Smooth muscle cell (in vitro differentiated cells): ENCODE measurements around the gene CEACAM21. TPM values are rescaled to one million over a fixed set of nuclear protein-coding genes. Genes with fewer than 3 reads are reported as not detected.

Source experiments
- DNase-seq: peaks from one replicate; lab custom pipeline; 2025; ENCODE audit not compliant: unreplicated experiment; lab: John Stamatoyannopoulos, UW
- H2AFZ ChIP-seq: fragments of 200-600 bp; sonication (generic); 2 replicates; pipeline ENCODE4 v1.6.0; 2016; ENCODE audit warnings: antibody characterized with exemption, low read depth, mild to moderate bottlenecking
- H3F3A ChIP-seq: fragments of 200-600 bp; sonication (generic); 2 replicates; pipeline ENCODE4 v1.6.0; 2017; ENCODE audit warnings: antibody characterized with exemption, low read depth
- H3K27ac ChIP-seq: fragments of 200-600 bp; sonication (generic); 2 replicates; pipeline ENCODE4 v1.5.1; 2016; ENCODE audit warnings: low read depth, mild to moderate bottlenecking
- H3K27me3 ChIP-seq: fragments of 200-600 bp; sonication (generic); 2 replicates; pipeline ENCODE4 v1.6.1; 2016; ENCODE audit warnings: low read depth, mild to moderate bottlenecking
- H3K36me3 ChIP-seq: fragments of 200-600 bp; sonication (generic); 2 replicates; pipeline ENCODE4 v1.5.1; 2016; ENCODE audit warnings: low read depth
- H3K4me1 ChIP-seq: fragments of 200-600 bp; sonication (generic); 2 replicates; pipeline ENCODE4 v1.5.1; 2016; ENCODE audit warnings: low read depth
- H3K4me2 ChIP-seq: fragments of 200-600 bp; sonication (generic); 2 replicates; pipeline ENCODE4 v1.6.0; 2016; ENCODE audit warnings: mild to moderate bottlenecking
- H3K4me3 ChIP-seq: fragments of 200-600 bp; sonication (generic); 2 replicates; pipeline ENCODE4 v1.5.1; 2016; ENCODE audit warnings: mild to moderate bottlenecking
- H3K79me2 ChIP-seq: fragments of 200-600 bp; sonication (generic); 2 replicates; pipeline ENCODE4 v1.6.0; 2016; ENCODE audit warnings: low read depth, mild to moderate bottlenecking
- H3K9ac ChIP-seq: fragments of 200-600 bp; sonication (generic); 2 replicates; pipeline ENCODE4 v1.6.0; 2016; ENCODE audit warnings: low read depth
- H3K9me3 ChIP-seq: fragments of 200-600 bp; sonication (generic); replicated peaks from 2 replicates; pipeline ENCODE4 v1.5.1; 2016; ENCODE audit warnings: low read depth
- H4K20me1 ChIP-seq: fragments of 200-600 bp; sonication (generic); 2 replicates; pipeline ENCODE4 v1.6.0; 2016; ENCODE audit warnings: low read depth
- CTCF ChIP-seq: fragments of 200-600 bp; sonication (generic); IDR thresholded peaks from 2 replicates; pipeline ENCODE4 v1.5.1; 2017; ENCODE audit warnings: borderline replicate concordance, mild to moderate bottlenecking, antibody characterized with exemption; ENCODE audit not compliant: insufficient read depth, poor library complexity, severe bottlenecking
- WGBS: methylation state at CpG from one replicate; pipeline ENCODE4 v1.1.7; 2016; ENCODE audit warnings: low lambda C conversion rate; 5-methylcytosine and 5-hydroxymethylcytosine counted together
- polyA plus RNA-seq: library from polyadenylated mRNA; unstranded; fragments of >200 nt; fragmentation: Nextera tagmentation; extraction: Ambion mirVana; gene quantifications from 2 replicates; pipeline ENCODE4 v1.2.1, GENCODE V29; 2016
- total RNA-seq: library from RNA; depleted of rRNA; stranded (reverse); fragments of >200 nt; gene quantifications from 2 replicates; pipeline ENCODE4 v1.2.3, GENCODE V29; 2014

The CEACAM21 gene
- total and polyA plus RNA-seq, 2 experiments from 2014 or later, result not detected

- Histone ChIP-seq H2AFZ (no peak overlapping the region), H4K20me1 (no peaks in the 10 kb centered on the region), H3K9ac (no peak overlapping the region), H3K36me3 (no peaks in the 10 kb centered on the region), H3K4me1 (no peaks in the 10 kb centered on the region), H3K4me2 (no peak overlapping the region), H3K4me3 (no peak overlapping the region), H3F3A (no peaks in the 10 kb centered on the region), H3K9me3 (no peaks in the 10 kb centered on the region), H3K27ac (no peak overlapping the region), H3K79me2 (no peaks in the 10 kb centered on the region), H3K27me3 (no peaks in the 10 kb centered on the region)
- no peak for TF ChIP-seq CTCF
- DNase-seq, result no peak
- 83% methylated on average over 4 of the region's 4 CpGs for WGBS
Measured at GRCh38 chr19:41623360-41623759, 47.4 kb downstream of the CEACAM21 start.

GRCh38 chr19:41624515-41624914, 48.5 kb downstream of the CEACAM21 start:
- Histone ChIP-seq H4K20me1 (no peaks in the 10 kb centered on the region), H3K27me3 (no peaks in the 10 kb centered on the region), H3K4me1 (no peaks in the 10 kb centered on the region), H2AFZ (no peak overlapping the region), H3K36me3 (no peaks in the 10 kb centered on the region), H3K27ac (no peak overlapping the region), H3K9me3 (no peaks in the 10 kb centered on the region), H3F3A (no peaks in the 10 kb centered on the region), H3K79me2 (no peaks in the 10 kb centered on the region), H3K4me2 (no peak overlapping the region), H3K9ac (no peak overlapping the region), H3K4me3 (no peak overlapping the region)
- no peak for TF ChIP-seq CTCF
- no peak for DNase-seq
- 71% methylated on average over 7 of the region's 7 CpGs for WGBS

GRCh38 chr19:41624937-41625336, 49.0 kb downstream of the CEACAM21 start:
- H3K4me3 ChIP-seq, result no peak overlapping the region
- no peaks in the 10 kb centered on the region for H3K36me3 ChIP-seq
- 58% methylated on average over 4 of the region's 4 CpGs for WGBS
- no peak for TF ChIP-seq CTCF
- no peaks in the 10 kb centered on the region for H3K4me1 ChIP-seq
- no peak overlapping the region for H3K4me2 ChIP-seq
- no peak overlapping the region for H2AFZ ChIP-seq
- no peak overlapping the region for H3K9ac ChIP-seq
- no peaks in the 10 kb centered on the region for H4K20me1 ChIP-seq
- no peak overlapping the region for H3K27ac ChIP-seq
- H3F3A ChIP-seq, result no peaks in the 10 kb centered on the region
- DNase-seq, result no peak
- H3K27me3 ChIP-seq, result no peaks in the 10 kb centered on the region
- H3K9me3 ChIP-seq, result no peaks in the 10 kb centered on the region
- H3K79me2 ChIP-seq, result no peaks in the 10 kb centered on the region

GRCh38 chr19:41626278-41626677, 50.3 kb downstream of the CEACAM21 start:
- no peak overlapping the region for H3K4me2 ChIP-seq
- no peaks in the 10 kb centered on the region for H3K36me3 ChIP-seq
- no peak overlapping the region for H2AFZ ChIP-seq
- H3K4me3 ChIP-seq, result no peak overlapping the region
- H3K9me3 ChIP-seq, result no peaks in the 10 kb centered on the region
- TF ChIP-seq CTCF, result no peak
- H3F3A ChIP-seq, result no peaks in the 10 kb centered on the region
- H3K27ac ChIP-seq, result no peak overlapping the region
- no peaks in the 10 kb centered on the region for H3K4me1 ChIP-seq
- DNase-seq, result no peak
- WGBS, result 47% methylated on average over 3 of the region's 3 CpGs
- H3K27me3 ChIP-seq, result no peaks in the 10 kb centered on the region
- no peaks in the 10 kb centered on the region for H3K79me2 ChIP-seq
- no peak overlapping the region for H3K9ac ChIP-seq
- no peaks in the 10 kb centered on the region for H4K20me1 ChIP-seq
